ENCODE results near the gene CNKSR3. TPM values are rescaled to one million over a fixed set of nuclear protein-coding genes. Genes with fewer than 3 reads are reported as not detected.

The CNKSR3 gene
- total RNA-seq, 1 experiment from 2014 or later, result 10.3 TPM

- CTCF ChIA-PET, result no interaction called here
- Histone ChIP-seq H3K27ac (ENCODE audit: low read depth, low read length, poor library complexity, severe bottlenecking) (peak overlapping the region; percentile 32), H3K36me3 (ENCODE audit: insufficient read depth, low read length, poor library complexity, severe bottlenecking) (no peaks in the 10 kb centered on the region), H3K27me3 (replicated peaks; ENCODE audit: insufficient read depth, low read depth, low read length, poor library complexity) (no peaks in the 10 kb centered on the region), H3K4me1 (ENCODE audit: insufficient read depth, low read length, poor library complexity, severe bottlenecking) (peaks cover 8% of the 10 kb centered on the region), H3K9me3 (ENCODE audit: low read depth, low read length, poor library complexity, severe bottlenecking) (no peaks in the 10 kb centered on the region), H3K4me3 (ENCODE audit: low read depth, low read length, poor library complexity, severe bottlenecking) (peak overlapping the region; percentile 20)
- intact Hi-C loops (cut with micrococcal nuclease; ENCODE audit: unreplicated experiment), result no loop called here
- BruUV-seq (replicated peaks), result no TSS peak
- peak; percentile 50 for DNase-seq (ENCODE audit: low spot score)
- POLR2A ChIA-PET (ENCODE audit: low non-redundant PET), result no interaction called here
- no peak for TF ChIP-seq CTCF (conservative IDR thresholded peaks at IDR 0.05; ENCODE audit: low read depth, low read length)
Measured at GRCh38 chr6:154479351-154479769, 31.1 kb downstream of the CNKSR3 start.

GRCh38 chr6:154478701-154479060, 31.8 kb downstream of the CNKSR3 start:
- H3K27ac ChIP-seq (ENCODE audit: low read depth, low read length, poor library complexity, severe bottlenecking), result no peak overlapping the region
- no TSS peak for BruUV-seq (replicated peaks)
- POLR2A ChIA-PET (ENCODE audit: low non-redundant PET), result no interaction called here

GRCh38 chr6:154478021-154478700, 32.3 kb downstream of the CNKSR3 start:
- intact Hi-C loops (cut with micrococcal nuclease; ENCODE audit: unreplicated experiment), result no loop called here
- Histone ChIP-seq H3K4me1 (ENCODE audit: insufficient read depth, low read length, poor library complexity, severe bottlenecking) (peaks cover 8% of the 10 kb centered on the region), H3K4me3 (ENCODE audit: low read depth, low read length, poor library complexity, severe bottlenecking) (no peak overlapping the region), H3K9me3 (ENCODE audit: low read depth, low read length, poor library complexity, severe bottlenecking) (no peaks in the 10 kb centered on the region), H3K27ac (ENCODE audit: low read depth, low read length, poor library complexity, severe bottlenecking) (no peak overlapping the region), H3K36me3 (ENCODE audit: insufficient read depth, low read length, poor library complexity, severe bottlenecking) (no peaks in the 10 kb centered on the region), H3K27me3 (replicated peaks; ENCODE audit: insufficient read depth, low read depth, low read length, poor library complexity) (no peaks in the 10 kb centered on the region)
- no TSS peak for BruUV-seq (replicated peaks)
- TF ChIP-seq EZH2 (IDR thresholded peaks at IDR 0.05; ENCODE audit: borderline replicate concordance, low read depth, low read length, poor library complexity, severe bottlenecking) (no peak), CTCF (conservative IDR thresholded peaks at IDR 0.05; ENCODE audit: low read depth, low read length) (no peak)
- CTCF ChIA-PET, result interaction anchor here (0.5 kb wide), 1 partner anchor 33 kb away, joined by 3 read pairs; no protein-coding TSS in a partner anchor
- POLR2A ChIA-PET (ENCODE audit: low non-redundant PET), result no interaction called here
- DNase-seq (ENCODE audit: low spot score), result no peak

More at GRCh38 chr6:154478701-154479060, 31.8 kb downstream of the CNKSR3 start:
- peaks cover 8% of the 10 kb centered on the region for H3K4me1 ChIP-seq (ENCODE audit: insufficient read depth, low read length, poor library complexity, severe bottlenecking)
- TF ChIP-seq CTCF (conservative IDR thresholded peaks at IDR 0.05; ENCODE audit: low read depth, low read length) (no peak), EZH2 (IDR thresholded peaks at IDR 0.05; ENCODE audit: borderline replicate concordance, low read depth, low read length, poor library complexity, severe bottlenecking) (no peak)
- CTCF ChIA-PET, result no interaction called here
- intact Hi-C loops (cut with micrococcal nuclease; ENCODE audit: unreplicated experiment), result no loop called here
- no peak for DNase-seq (ENCODE audit: low spot score)
- no peaks in the 10 kb centered on the region for H3K27me3 ChIP-seq (replicated peaks; ENCODE audit: insufficient read depth, low read depth, low read length, poor library complexity)
- H3K9me3 ChIP-seq (ENCODE audit: low read depth, low read length, poor library complexity, severe bottlenecking), result no peaks in the 10 kb centered on the region
- no peaks in the 10 kb centered on the region for H3K36me3 ChIP-seq (ENCODE audit: insufficient read depth, low read length, poor library complexity, severe bottlenecking)
- H3K4me3 ChIP-seq (ENCODE audit: low read depth, low read length, poor library complexity, severe bottlenecking), result no peak overlapping the region
